Activated T-helper 2 cell treated with anti-CD3 and anti-CD28 coated beads, Interferon-gamma antibody, Interleukin-2, Interleukin-4, amounts not matched to agents 10 μg/mL and 5 μg/mL and 100 μg/mL, durations not matched to agents 14 hours and 24 hours and 36 hours (primary cell): Measurements from ENCODE around the gene CCDC177. TPM values are rescaled to one million over a fixed set of nuclear protein-coding genes. Genes with fewer than 3 reads are reported as not detected.
A peak's percentile ranks its signal among the peaks of the same experiment; 100 is the strongest.

Experiments
- DNase-seq: peaks from one replicate; pipeline ENCODE4 v3.0.0; 2021; ENCODE audit warnings: low spot score
- H3K27ac Mint-ChIP-seq: one replicate; pipeline ENCODE4 v1.8.0; 2021; ENCODE audit warnings: mixed read lengths
- H3K27me3 Mint-ChIP-seq: one replicate; pipeline ENCODE4 v1.8.0; 2021; ENCODE audit warnings: low read depth, mixed read lengths
- H3K36me3 Mint-ChIP-seq: one replicate; pipeline ENCODE4 v1.8.0; 2021; ENCODE audit warnings: low read depth, mixed read lengths
- H3K4me1 Mint-ChIP-seq: one replicate; pipeline ENCODE4 v1.8.0; 2021; ENCODE audit warnings: low read depth, mixed read lengths
- H3K4me3 Mint-ChIP-seq: one replicate; pipeline ENCODE4 v1.8.0; 2021; ENCODE audit warnings: low read depth, mild to moderate bottlenecking, moderate library complexity, mixed read lengths
- H3K9me3 Mint-ChIP-seq: one replicate; pipeline ENCODE4 v1.8.0; 2021; ENCODE audit warnings: mixed read lengths
- intact Hi-C: fragments of 100-400 bp; cut with micrococcal nuclease; formaldehyde crosslinking; loops from one replicate; pipeline ENCODE4 v1.15.1; 2023
- total RNA-seq: library from RNA; stranded (reverse); gene quantifications from 2 replicates; pipeline ENCODE4 v1.2.3, GENCODE V29; 2022

CCDC177 gene
- total RNA-seq, 1 donor from 2014 or later = not detected

DNA sequence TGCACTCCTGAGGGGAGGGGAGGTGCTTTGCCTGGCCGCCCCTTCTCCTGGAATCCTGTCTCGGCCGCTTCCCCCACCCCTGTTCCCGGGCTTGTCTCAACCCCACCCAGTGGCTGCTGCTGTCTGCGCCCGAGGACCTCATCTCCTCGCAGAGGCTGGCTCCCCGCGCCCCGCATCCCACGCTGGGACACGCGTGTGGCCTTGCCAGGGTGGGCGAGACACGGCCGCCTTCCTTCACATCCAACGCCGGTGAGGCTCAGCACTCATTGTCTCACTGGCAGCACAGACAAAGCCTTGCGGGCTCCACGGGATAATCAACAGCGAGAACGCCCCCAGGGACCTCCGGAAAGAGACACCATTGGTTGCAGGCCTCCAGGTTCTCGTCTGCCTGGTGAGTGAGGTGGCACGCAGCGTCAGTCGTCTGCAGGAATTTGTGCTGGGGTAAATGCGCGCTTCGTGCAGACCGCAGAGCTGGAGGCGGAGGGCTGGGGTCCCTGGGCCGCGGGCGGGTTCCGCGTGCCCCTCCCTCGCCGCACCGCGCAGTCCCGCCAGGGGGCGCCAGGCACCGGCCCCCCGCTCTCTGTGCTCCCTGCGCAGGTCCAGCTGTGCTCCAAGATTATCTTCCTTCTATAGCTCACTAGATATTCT, 26.8 kb downstream of the CCDC177 start:
- intact Hi-C loops = no loop called here
- DNase-seq = no peak
- H3K27me3 Mint-ChIP-seq = peaks cover 26% of the 10 kb centered on the region
- no peaks in the 10 kb centered on the region for H3K9me3 Mint-ChIP-seq
- H3K36me3 Mint-ChIP-seq = no peaks in the 10 kb centered on the region
- peaks cover 13% of the 10 kb centered on the region for H3K4me1 Mint-ChIP-seq
- no peak overlapping the region for H3K27ac Mint-ChIP-seq
- H3K4me3 Mint-ChIP-seq = no peak overlapping the region

DNA sequence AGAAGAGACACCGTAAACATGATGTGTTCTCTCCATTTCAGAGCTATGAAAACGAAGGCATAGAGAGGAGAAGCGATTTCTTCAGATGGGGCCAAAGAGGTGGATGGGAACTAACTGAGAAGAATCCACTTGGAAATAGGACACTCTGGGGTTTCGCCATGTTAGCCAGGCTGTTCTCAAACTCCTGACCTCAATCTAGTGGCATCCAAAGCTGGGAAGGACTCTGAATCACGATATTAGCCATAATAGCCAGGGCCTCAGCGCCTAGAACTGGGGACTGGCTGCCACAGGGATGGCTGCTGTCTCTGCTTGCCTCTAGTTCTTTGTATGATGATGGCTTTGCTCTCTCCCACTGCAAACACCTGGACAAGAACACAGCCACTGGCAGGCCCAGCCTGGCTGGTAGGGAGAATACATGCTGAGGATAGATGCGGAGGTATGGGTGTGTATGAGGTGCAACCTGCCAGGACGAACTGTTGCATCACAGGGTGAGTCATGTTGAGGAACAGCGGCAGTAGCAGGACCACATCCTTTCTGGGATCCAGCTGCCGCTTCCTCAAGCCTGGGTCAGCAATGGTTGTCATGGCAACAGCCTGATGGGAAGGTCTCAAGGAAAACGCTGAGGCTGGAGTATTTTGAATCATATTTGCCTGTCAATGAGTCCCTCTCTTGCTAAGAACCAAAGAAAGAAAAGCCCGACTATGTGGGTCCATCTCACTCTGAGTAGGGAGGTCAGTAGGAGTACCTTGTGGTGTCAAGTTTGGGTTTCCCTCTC, 31.1 kb downstream of the CCDC177 start:
- Mint-ChIP-seq H3K27me3 (peaks cover 25% of the 10 kb centered on the region), H3K27ac (no peak overlapping the region), H3K4me1 (peaks cover 13% of the 10 kb centered on the region), H3K4me3 (no peak overlapping the region), H3K36me3 (no peaks in the 10 kb centered on the region), H3K9me3 (no peaks in the 10 kb centered on the region)
- intact Hi-C loops = no loop called here
- peak; percentile 18 for DNase-seq

DNA sequence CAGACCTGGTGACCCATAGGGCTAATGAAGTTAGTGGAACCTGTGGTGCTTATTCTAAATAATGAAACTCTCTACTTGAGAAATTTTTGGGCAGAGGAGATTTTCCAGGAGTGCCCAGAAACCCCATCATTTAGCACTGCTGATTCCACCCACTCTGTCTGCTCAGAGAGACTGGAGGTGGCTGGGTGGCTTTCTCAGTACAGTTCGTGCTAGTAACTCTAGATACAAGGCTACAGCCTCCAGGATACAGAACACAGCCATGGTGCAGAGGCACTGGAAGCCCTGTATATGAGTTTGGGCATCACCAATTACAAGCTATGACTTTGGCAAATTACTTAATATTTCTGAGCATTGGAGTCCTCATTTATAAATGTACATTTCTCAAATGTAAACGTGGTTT, 32.4 kb downstream of the CCDC177 start:
- H3K4me1 Mint-ChIP-seq = peaks cover 12% of the 10 kb centered on the region
- peaks cover 29% of the 10 kb centered on the region for H3K27me3 Mint-ChIP-seq
- no peaks in the 10 kb centered on the region for H3K36me3 Mint-ChIP-seq
- intact Hi-C loops = no loop called here
- H3K27ac Mint-ChIP-seq = no peak overlapping the region
- no peaks in the 10 kb centered on the region for H3K9me3 Mint-ChIP-seq
- DNase-seq = no peak
- H3K4me3 Mint-ChIP-seq = no peak overlapping the region

- no peak overlapping the region for H3K4me3 Mint-ChIP-seq
- no peak overlapping the region for H3K27ac Mint-ChIP-seq
- H3K4me1 Mint-ChIP-seq = peaks cover 12% of the 10 kb centered on the region
- no peak for DNase-seq
- peaks cover 29% of the 10 kb centered on the region for H3K27me3 Mint-ChIP-seq
- no peaks in the 10 kb centered on the region for H3K36me3 Mint-ChIP-seq
- no peaks in the 10 kb centered on the region for H3K9me3 Mint-ChIP-seq
- intact Hi-C loops = no loop called here
These were observed 33.9 kb downstream of the CCDC177 start for GRCh38 chr14:69540654-69541335.

GRCh38 chr14:69539631-69540410, 34.9 kb downstream of the CCDC177 start:
- Mint-ChIP-seq H3K27me3 (peaks cover 31% of the 10 kb centered on the region), H3K4me1 (peaks cover 12% of the 10 kb centered on the region), H3K36me3 (no peaks in the 10 kb centered on the region), H3K4me3 (no peak overlapping the region), H3K27ac (no peak overlapping the region), H3K9me3 (no peaks in the 10 kb centered on the region)
- DNase-seq = no peak
- intact Hi-C loops = loop anchor here (5.0 kb wide), 1 partner anchor 32 kb away; the partner anchor contains the start of gene CCDC177

DNA sequence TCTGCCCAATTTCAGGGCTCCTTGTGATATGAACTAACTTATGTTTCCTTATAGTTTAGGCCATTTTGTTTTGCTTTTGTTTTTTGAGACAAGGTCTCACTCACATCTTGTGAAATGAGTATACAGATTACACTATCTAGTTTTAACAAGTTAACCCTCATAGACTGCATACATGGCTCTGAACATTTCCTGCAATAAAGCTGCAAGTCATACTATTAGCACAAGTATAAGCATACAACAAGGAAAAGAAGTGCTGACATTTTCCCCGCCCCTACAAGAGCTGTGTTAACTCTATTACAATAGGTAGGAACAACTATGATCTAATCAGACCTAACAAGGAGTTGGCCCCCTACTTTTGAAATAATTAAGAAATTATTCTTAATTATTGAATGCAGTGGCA, 35.9 kb downstream of the CCDC177 start:
- Mint-ChIP-seq H3K4me1 (peaks cover 5% of the 10 kb centered on the region), H3K27ac (no peak overlapping the region), H3K36me3 (no peaks in the 10 kb centered on the region), H3K4me3 (no peak overlapping the region), H3K27me3 (peaks cover 26% of the 10 kb centered on the region), H3K9me3 (no peaks in the 10 kb centered on the region)
- DNase-seq = no peak
- intact Hi-C loops = loop anchor here (5.0 kb wide), 1 partner anchor 34 kb away; the partner anchor contains the start of gene CCDC177

DNA sequence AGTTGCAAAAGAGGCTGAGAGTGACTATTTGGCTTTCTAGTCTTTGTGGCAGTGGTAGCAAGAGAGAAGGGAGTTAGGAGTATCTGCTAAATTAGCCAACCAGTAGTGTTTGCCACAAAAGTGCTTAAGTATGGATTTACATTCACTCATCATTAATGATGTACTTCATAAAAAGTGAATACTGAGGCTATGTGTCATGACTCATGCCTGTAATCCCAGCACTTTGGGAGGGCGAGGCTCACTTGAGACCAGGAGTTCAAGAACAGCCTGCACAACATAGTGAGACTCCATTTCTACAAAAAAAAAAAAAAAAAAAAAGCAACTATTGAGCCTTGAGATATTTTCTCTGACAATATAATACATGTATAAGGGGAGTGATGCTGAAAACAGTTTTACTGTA, 36.8 kb downstream of the CCDC177 start:
- Mint-ChIP-seq H3K9me3 (no peaks in the 10 kb centered on the region), H3K27me3 (peaks cover 24% of the 10 kb centered on the region), H3K27ac (no peak overlapping the region), H3K4me3 (no peak overlapping the region), H3K36me3 (no peaks in the 10 kb centered on the region), H3K4me1 (no peaks in the 10 kb centered on the region)
- no peak for DNase-seq
- intact Hi-C loops = loop anchor here (5.0 kb wide), 1 partner anchor 34 kb away; the partner anchor contains the start of gene CCDC177

- intact Hi-C loops = loop anchor here (5.0 kb wide), 1 partner anchor 35 kb away; the partner anchor contains the start of gene CCDC177
- H3K36me3 Mint-ChIP-seq = no peaks in the 10 kb centered on the region
- no peak for DNase-seq
- H3K27ac Mint-ChIP-seq = no peak overlapping the region
- H3K27me3 Mint-ChIP-seq = peaks cover 24% of the 10 kb centered on the region
- H3K4me3 Mint-ChIP-seq = no peak overlapping the region
- no peaks in the 10 kb centered on the region for H3K4me1 Mint-ChIP-seq
- no peaks in the 10 kb centered on the region for H3K9me3 Mint-ChIP-seq
These were observed 37.7 kb downstream of the CCDC177 start for GRCh38 chr14:69536971-69537370.

DNA sequence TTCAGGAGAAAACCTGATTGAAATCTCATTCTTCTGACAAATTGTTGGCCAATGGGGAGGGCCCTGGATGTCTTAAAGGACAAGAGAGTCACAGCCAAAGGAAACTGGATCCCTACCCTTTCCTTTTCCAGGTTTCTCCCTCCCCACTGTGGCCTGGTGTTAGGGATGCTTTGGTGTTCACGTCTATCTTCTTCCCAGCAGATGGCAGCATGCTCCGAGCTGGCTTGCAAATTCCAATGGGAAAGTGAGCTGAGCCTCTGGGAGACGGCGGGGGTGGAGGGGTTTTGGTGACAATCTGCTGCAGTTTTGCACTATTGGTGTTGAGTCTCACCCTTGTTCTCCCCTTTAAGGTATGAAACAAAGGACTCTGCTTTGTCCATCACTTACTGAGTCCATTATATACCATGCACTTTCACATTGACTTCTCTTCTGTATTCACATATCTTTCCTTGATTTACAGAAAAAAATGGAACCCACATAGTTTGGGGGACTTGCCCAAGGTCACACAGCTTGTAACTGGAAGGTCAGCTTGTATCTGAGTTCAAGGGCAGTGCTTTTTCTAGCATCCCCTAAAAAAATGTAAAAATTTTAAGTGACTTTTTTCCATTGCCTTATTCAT, 39.3 kb downstream of the CCDC177 start:
- intact Hi-C loops = loop anchor here (5.0 kb wide), 1 partner anchor 37 kb away; the partner anchor contains the start of gene CCDC177
- Mint-ChIP-seq H3K27me3 (peaks cover 23% of the 10 kb centered on the region), H3K4me1 (no peaks in the 10 kb centered on the region), H3K9me3 (no peaks in the 10 kb centered on the region), H3K36me3 (no peaks in the 10 kb centered on the region), H3K4me3 (no peak overlapping the region), H3K27ac (no peak overlapping the region)
- no peak for DNase-seq

DNA sequence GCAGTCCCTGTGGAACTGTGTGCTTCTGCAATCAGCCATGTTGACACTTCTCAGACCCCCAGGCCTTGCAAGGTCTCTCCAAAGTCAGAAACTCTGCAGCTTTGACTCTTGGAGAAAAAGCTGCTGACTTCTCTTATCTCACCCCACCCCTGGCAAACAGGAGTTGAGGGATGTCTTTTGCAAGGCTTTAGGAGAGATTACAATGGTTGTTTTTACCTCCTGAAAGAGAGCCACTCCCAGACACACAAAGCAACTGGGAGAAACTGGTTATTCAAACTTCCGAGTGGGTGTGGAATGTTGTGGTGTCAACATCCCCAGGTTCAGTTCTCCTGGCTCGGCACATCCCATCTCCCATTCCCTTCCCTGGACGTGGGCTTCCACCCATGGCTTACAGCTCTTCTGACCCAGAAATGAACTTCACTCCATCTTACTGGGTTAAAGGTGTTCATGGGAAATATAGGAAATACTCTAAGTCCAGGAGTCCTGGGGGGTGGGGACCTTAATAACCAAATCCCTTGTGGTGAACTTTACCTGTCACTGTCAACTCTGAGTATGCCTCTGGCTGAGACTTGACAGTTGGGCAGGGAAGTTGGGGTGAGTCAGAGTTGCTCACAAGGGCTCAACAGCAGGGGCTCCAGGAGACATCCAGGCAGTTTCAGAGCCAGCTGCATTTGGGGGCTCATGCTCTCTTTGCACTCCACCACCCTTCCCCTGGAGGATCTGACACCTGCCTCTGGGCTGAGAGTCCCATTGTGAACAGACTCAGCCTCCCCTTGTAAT, 41.9 kb downstream of the CCDC177 start:
- intact Hi-C loops = no loop called here
- H3K27ac Mint-ChIP-seq = no peak overlapping the region

GRCh38 chr14:69531135-69531534, 43.5 kb downstream of the CCDC177 start:
- Mint-ChIP-seq H3K4me3 (no peak overlapping the region), H3K36me3 (no peaks in the 10 kb centered on the region), H3K4me1 (no peaks in the 10 kb centered on the region), H3K27me3 (peaks cover 7% of the 10 kb centered on the region), H3K9me3 (no peaks in the 10 kb centered on the region), H3K27ac (no peak overlapping the region)
- intact Hi-C loops = no loop called here
- DNase-seq = no peak

More for the DNA sequence above, 41.9 kb downstream of the CCDC177 start:
- H3K27me3 Mint-ChIP-seq = peaks cover 14% of the 10 kb centered on the region
- H3K4me3 Mint-ChIP-seq = no peak overlapping the region
- no peaks in the 10 kb centered on the region for H3K4me1 Mint-ChIP-seq
- no peak for DNase-seq
- no peaks in the 10 kb centered on the region for H3K9me3 Mint-ChIP-seq
- no peaks in the 10 kb centered on the region for H3K36me3 Mint-ChIP-seq
